Measurements from ENCODE around the gene MTCL1.

Gene MTCL1

GRCh38 chr18:8816816-8817215, 111.5 kb downstream of the MTCL1 start:
- no peak for DNase-seq

GRCh38 chr18:8818982-8819381, 113.6 kb downstream of the MTCL1 start:
- no peak for DNase-seq

- no peak for DNase-seq
Measured at GRCh38 chr18:8820396-8821082, 115.2 kb downstream of the MTCL1 start.

- no peak for DNase-seq
Measured at GRCh38 chr18:8821083-8821465, 115.7 kb downstream of the MTCL1 start.

GRCh38 chr18:8821531-8821930, 116.2 kb downstream of the MTCL1 start:
- DNase-seq: no peak

GRCh38 chr18:8822643-8823042, 117.3 kb downstream of the MTCL1 start:
- DNase-seq: no peak

GRCh38 chr18:8823530-8823929, 118.2 kb downstream of the MTCL1 start:
- DNase-seq: no peak

GRCh38 chr18:8824846-8825245, 119.5 kb downstream of the MTCL1 start:
- DNase-seq: no peak

GRCh38 chr18:8825273-8825672, 119.9 kb downstream of the MTCL1 start:
- no peak for DNase-seq

- DNase-seq: no peak
Measured at GRCh38 chr18:8825729-8826375, 120.5 kb downstream of the MTCL1 start.

GRCh38 chr18:8826514-8826913, 121.2 kb downstream of the MTCL1 start:
- DNase-seq: no peak

- no peak for DNase-seq
Measured at GRCh38 chr18:8826971-8827370, 121.6 kb downstream of the MTCL1 start.

- DNase-seq: no peak
Measured at GRCh38 chr18:8828300-8828699, 122.9 kb downstream of the MTCL1 start.

- no peak for DNase-seq
Measured at GRCh38 chr18:8828798-8829197, 123.4 kb downstream of the MTCL1 start.

GRCh38 chr18:8830067-8831060, 125.0 kb downstream of the MTCL1 start:
- DNase-seq: no peak

- no peak for DNase-seq
Measured at GRCh38 chr18:8831112-8831511, 125.8 kb downstream of the MTCL1 start.

- no peak for DNase-seq
Measured at GRCh38 chr18:8831531-8831930, 126.2 kb downstream of the MTCL1 start.

- DNase-seq: no peak
Measured at GRCh38 chr18:8833480-8833879, 128.1 kb downstream of the MTCL1 start.

- DNase-seq: no peak
Measured at GRCh38 chr18:8834881-8835280, 129.5 kb downstream of the MTCL1 start.

- DNase-seq: no peak
Measured at GRCh38 chr18:8835521-8835953, 130.2 kb downstream of the MTCL1 start.

GRCh38 chr18:8839281-8839680, 133.9 kb downstream of the MTCL1 start:
- no peak for DNase-seq

- no peak for DNase-seq
Measured at GRCh38 chr18:8841781-8842485, 136.6 kb downstream of the MTCL1 start.

- no peak for DNase-seq
Measured at GRCh38 chr18:8842506-8842905, 137.2 kb downstream of the MTCL1 start.

Data from 8988T (cell line).